ENCODE measurements around the gene CENATAC. TPM values are rescaled to one million over a fixed set of nuclear protein-coding genes. Genes with fewer than 3 reads are reported as not detected.
"Not testable (repeated sequence)": the region's sequence is repeated elsewhere in the genome, so short reads cannot be mapped to it uniquely, and the experiment has no call there.

The CENATAC gene
- total RNA-seq, 1 donor from 2014 or later: 23.3 TPM

DNA sequence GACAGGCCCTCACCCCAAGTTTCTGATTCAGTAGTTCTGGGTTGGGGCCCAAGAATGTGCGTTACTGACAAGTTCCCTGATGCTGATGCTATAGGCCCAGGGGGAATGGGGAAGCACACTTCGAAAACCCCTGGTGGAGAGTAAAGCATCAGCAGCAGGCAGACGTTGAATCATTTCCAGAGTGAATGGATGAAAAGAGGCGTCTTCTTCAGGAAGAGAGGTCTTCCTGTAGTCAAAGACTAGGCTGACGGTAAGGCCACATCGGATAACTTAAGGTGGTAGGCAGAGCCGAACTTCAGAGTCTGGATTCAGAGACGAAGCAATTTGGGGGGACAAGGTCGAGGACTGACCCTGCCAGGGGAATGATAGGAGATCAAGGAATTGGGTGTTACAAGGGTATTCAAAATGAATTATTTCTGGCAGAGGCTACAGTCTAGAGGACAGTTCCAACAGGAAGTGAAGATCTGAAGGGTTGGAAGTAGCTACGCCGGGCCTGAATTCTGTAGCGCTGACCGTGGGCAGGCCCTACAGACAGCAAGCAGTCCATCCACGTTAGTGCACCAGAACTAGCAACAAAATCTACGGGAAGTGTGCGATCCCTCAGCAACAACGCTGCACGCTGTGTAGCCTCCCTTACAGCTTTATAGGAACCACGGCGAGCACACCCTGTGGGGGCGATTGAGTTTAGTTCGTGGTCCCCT, 862 bp upstream of the CENATAC start:
- no peak for DNase-seq (ENCODE audit: low read depth)

DNA sequence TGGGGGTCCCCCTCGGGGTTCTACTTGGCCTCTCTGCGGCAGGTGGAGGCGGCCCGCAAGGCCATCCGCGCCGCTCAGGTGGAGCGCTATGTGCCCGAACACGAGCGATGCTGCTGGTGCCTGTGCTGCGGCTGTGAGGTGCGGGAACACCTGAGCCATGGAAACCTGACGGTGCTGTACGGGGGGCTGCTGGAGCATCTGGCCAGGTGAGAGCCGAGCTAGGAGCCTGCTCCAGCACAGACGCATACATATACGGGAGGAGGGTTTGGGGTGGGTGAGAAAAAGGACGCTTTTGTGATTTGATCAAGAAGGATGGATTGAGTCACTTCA, 415 bp downstream of the CENATAC start:
- no peak for DNase-seq (ENCODE audit: low read depth)

DNA sequence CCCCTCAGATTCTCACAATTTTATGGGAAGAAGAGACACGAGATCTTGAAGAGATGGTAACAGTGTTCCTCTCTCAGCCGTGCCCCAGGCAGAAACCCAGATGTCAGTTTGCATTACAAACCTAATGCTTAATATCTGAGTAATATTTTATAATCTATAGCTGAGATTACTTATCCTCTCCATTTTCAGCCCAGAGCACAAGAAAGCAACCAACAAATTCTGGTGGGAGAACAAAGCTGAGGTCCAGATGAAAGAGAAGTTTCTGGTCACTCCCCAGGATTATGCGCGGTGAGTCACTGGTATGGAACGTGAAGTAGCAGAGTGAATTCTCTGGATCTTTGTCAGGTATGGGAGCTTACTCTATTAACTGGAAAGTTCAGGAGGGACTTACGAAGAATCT, 884 bp downstream of the CENATAC start:
- DNase-seq (ENCODE audit: low read depth): peak; percentile 89

DNA sequence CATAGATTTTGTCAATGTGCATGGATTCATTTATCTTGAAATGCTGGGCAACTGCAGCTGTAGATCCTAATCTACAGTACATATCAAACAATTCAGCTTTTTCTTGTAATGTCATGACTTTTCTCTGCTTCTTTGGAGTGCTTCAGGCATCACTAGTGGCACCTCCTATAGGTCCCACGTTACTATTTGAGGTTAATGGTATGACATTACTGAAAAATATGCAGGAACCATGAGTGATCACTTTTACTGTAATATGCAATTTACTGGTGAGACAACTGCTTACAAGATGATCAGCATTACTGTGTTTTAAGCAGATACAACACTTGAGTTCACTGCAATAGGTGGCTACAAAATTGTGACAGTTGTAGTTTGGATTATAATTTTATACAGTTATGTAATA, 3.0 kb downstream of the CENATAC start:
- DNase-seq (ENCODE audit: low read depth): no peak

DNA sequence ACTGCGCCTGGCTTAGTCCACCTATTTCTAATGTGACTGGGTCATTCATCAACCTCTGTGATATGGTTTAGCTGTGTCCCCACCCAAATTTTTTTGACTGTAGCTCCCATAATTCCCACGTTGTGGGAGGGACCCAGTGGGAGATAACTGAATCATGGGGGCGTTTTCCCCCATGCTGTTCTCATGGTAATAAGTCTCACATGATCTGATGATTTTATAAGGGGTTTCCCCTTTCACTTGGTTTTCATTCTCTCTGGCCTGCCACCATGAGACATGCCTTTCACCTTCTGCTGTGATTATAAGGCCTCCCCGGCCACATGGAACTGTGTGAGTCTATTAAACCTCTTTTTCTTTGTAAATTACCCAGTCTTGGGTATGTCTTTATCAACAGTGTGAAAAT, 8.7 kb downstream of the CENATAC start:
- no peak for DNase-seq (ENCODE audit: low read depth)

DNA sequence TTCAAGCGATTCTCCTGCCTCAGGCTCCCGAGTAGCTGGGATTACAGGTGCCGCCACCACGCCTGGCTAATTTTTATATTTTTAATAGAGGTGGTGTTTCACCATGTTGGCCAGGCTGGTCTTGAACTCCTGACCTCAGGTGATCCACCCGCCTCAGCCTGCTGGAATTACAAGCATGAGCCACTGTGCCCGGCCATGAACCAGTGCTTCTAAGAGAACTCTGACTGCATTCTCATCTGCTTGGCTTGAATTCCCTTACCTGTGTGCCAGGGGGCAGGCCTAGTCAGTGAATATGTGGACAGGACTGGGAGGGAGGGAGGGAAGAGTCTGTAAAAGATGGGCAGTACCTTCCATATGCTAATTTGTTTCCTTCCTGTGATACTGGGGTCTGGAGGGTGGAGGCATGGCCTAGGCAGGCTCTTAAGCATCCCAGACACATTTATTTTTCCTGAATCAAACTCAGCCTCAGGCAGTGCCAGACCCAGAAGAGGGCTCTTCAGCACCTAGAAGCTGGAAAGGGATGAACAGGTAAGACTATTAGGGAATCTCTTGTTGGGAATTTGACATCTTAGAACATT, 13.6 kb downstream of the CENATAC start:
- DNase-seq (ENCODE audit: low read depth): no peak

DNA sequence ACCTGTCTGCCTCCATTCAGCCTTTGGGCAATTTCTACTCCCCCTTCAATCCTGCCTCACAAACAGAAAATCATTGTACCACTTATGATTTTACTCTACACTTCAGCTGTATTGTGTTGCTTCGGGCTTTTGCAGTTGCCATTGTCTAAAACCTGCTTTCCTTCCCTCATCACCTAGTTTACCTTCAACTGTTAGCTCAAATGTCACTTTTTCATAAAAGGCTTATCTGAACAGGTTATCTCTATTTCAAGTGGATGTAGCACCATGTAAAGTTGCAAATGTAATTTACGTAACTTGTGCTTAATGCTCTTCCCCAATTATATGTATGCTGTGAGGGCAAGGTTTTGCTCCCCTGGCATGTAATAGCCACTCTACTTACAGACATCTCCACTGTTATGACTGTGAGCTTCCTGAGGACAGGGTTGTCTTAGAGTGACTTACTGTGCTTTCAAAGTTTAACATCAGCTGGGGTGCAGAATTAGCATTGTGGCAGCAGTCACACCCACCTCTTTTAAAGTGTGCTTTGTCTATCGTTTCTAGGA, 14.8 kb downstream of the CENATAC start:
- no peak for DNase-seq (ENCODE audit: low read depth)

DNA sequence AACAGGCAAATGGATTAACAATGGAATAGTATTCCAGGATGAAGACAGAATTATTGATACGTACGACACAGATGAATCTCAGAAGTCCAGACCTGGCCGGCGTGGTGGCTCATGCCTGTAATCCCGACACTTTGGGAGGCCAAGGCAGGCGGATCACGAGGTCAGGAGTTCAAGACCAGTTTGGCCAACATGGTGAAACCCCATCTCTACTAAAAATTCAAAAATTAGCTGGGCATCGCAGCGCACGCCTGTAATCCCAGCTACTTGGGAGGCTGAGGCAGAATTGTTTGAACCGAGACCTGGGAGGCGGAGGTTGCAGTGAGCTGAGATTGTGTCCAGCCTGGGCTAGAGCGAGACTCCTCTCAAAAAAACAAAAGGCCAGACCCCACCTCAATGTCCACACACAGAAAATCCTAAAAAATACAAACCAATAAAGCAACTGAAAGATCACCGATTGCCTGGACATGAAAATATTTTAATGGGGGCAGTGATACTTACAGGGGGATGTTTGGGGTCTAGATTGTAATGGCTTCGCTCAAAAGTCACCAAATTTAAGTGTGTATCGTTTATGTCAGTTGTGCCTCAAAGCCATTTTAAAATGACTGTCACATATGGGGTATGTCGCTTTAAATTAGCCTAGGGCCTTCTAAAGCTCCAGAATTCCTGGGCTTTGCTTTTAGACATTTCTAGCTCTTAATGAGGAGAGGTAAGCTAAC, 16.4 kb downstream of the CENATAC start:
- no peak for DNase-seq (ENCODE audit: low read depth)

DNA sequence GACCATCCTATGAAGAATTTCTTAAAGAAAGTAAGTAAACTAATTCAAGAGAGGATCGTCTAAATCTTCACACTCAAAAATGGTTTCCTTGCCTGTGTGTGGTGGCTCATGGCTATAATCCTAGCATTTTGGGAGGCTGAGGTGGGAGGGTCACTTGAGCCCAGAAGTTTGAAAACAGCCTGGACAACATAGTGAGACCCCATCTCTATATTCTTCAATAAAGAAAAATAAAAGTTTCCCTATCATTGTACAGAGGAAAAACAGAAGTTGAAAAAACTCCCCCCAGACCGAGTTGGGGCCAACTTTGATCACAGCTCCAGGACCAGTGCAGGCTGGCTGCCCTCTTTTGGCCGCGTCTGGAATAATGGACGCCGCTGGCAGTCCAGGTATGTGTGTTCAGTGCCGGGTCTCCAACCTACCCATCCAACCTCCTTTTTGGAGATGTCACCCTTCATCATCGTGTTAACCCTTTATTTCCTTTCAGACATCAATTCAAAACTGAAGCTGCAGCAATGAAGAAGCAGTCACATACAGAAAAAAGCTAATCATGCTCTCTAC, 17.2 kb downstream of the CENATAC start:
- no peak for DNase-seq (ENCODE audit: low read depth)

DNA sequence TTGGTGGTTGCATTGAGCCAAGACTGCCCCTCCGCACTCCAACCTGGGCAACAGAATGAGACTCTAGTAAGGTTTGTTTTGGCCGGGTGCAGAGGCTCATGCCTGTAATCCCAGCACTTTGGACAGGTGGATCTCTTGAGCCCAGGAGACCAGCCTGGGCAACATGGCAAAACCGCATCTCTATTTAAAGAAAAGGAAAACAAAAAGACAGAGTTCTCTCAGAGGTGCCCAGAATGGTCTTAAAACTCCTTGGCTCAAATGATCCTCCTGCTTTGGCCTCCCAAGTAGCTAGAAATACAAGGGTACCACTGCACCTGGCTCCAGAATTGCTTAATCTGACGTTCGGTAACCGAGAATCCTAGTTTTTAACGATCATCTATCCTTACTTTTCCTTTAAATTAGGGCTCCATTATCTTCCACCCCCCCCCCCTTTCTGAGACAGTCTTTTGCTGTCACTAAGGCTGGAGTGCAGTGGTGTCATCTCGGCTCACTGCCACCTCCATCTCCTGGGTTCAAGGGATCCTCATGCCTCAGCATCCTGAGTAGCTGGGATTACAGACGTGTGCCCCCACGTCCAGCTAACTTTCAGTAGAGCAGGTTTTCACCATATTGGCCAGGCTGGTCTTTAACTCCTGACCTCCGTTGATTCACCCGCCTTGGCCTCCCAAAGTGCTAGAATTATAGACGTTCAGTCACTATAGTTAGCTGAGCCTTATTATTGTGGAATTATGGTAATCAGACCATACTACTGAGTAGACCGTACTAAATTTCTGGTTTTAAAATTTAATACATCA, 18.5 kb downstream of the CENATAC start:
- DNase-seq (ENCODE audit: low read depth): no peak

DNA sequence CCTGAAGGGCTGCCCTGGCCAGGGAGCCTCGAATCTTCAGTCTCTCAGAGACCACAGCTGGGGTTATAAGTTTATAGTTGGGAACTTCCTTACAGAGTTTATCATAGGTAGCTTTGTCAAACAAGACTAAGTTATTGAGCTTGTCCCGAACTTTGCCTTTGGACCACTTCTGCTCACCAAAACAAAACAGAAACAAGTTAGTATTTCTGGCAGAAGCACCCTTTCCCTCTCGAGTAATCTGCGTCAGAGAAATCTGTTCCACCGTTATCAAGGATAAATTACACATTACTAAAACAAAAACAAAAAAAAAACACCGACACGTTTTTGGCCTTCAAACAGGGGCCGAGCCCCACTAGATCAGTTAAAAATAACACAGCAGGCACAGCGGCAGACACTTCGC, 19.4 kb downstream of the CENATAC start:
- not testable (repeated sequence) for DNase-seq (ENCODE audit: low read depth)

DNA sequence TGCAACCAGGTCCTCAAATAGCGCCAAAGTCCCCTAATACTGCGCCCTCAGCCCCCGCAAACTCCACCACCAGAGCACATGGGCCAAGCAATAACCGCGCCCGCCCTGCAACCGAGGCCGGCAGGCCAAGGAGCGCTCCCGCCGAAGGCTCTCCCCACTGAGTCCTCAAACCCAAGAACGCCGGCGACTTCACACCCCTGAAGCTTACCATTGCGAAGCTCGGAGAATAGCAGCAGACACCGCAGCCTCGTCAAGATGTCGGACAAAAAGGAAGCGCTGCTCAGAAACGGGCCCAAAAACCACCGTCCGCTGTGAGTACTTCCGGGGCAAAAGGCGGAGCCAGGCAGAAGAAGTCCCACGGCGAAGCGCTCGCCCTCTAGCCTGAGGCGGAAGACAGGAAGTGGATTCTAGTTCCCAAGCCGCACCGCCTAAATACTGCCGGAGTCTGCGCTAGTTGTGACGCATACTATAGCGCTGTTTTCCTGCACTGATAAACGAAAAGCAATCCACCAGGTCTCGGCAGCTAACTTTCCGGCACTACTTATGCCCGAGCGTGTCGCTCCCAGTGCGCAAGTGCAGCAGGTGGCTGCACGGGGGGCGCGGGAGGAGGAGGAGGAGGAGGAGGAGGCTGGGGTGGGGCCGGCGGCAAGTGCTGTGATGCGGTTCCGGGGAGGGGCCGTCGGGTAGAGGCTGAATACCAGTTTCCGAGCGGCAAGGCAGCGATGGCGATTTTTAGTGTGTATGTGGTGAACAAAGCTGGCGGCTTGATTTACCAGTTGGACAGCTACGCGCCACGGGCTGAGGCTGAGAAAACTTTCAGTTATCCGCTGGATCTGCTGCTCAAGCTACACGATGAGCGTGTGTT, 20.4 kb downstream of the CENATAC start, which contains the start of the genes RPS25 and TRAPPC4:
Gene RPS25 (minus strand): TSS at position 270 of the 865 bp plus-strand sequence. CDS start 59 bp downstream, at position 211.
Gene TRAPPC4 (plus strand): TSS at position 693 of the 865 bp plus-strand sequence. CDS start 30 bp downstream, at position 723.
- DNase-seq (ENCODE audit: low read depth): peak; percentile 92

DNA sequence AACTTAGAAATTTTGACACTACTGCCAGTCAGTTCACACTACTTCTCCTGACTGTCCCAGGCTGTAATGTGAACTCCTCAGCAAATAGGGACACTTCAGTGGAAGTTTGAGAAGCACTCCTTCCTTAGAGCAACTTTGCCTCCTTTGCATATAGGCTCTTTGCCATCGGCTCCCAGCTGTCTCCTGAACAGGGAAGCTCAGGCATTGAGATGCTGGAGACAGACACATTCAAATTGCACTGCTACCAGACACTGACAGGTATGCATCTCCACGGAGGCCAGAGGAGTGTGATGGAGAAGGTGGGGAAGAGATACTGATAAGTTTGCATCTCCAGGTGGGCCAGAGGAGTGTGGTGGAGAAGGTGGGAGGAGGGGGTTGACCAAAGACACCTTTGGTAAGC, 22.1 kb downstream of the CENATAC start:
- no peak for DNase-seq (ENCODE audit: low read depth)

DNA sequence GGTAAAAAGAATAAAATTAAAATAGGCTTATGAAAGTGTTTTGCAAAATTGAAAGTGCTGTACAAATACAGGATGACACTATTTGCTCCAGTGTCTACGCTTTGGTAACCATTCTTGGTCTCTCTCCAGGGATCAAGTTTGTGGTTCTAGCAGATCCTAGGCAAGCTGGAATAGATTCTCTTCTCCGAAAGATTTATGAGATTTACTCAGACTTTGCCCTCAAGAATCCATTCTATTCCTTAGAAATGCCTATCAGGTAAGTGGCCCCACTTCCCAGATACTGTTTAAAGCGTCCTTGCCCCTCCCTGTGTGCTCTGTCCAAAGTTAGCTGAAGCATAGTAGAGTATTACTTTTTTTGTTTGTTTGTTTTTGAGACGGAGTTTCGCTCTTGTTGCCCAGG, 23.7 kb downstream of the CENATAC start:
- DNase-seq (ENCODE audit: low read depth): no peak

DNA sequence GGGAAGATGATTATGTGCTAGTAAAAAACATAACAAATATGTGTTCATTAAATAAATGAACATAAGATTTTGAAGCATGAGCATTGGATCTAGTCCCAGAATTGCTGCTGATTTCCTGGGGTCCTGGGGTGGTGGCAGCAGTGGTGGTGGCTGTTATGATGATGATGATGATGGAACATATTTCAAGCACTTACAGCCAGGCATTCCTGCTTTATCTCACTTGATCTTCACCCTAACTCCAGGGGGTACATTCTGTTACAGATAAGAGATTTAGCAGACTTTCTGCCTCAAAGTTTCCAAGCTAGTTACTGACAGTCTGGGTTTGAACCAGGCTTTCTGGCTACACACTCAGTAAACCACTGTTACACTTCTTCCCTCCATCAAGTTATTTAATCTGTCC, 25.8 kb downstream of the CENATAC start:
- DNase-seq (ENCODE audit: low read depth): no peak

DNA sequence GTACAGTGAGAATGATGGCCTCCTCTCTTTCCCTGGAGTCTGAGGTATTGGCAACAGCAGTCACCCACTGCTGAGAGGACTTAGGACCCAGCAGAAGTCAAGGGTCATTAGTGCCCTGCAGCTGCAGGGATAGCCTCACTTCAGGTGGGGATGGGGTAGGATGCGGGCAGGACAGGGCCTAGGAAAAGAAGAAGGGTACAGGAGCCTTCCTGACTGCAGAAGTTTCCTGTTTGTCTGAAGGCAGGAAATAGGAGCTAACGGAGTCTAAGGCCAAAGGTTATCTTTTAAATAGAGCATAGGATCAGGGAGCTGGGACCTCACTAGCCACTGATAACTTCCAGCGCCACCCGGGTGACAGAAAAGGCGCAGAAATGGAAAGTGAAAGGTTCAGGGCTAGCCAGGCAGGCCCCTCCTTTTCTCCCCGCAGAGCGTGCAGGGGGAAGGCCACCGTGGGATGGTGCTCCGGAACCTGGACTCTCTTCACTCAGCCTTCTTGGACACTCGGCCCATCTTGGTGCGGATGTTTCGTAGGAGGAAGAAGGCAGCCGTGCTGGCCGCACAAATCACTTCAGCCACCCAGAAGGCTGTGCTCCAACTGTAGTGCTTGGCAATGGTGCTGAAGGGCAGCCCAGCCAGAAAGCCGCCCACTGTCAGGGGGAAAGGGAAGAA, 26.6 kb downstream of the CENATAC start:
- DNase-seq (ENCODE audit: low read depth): no peak

DNA sequence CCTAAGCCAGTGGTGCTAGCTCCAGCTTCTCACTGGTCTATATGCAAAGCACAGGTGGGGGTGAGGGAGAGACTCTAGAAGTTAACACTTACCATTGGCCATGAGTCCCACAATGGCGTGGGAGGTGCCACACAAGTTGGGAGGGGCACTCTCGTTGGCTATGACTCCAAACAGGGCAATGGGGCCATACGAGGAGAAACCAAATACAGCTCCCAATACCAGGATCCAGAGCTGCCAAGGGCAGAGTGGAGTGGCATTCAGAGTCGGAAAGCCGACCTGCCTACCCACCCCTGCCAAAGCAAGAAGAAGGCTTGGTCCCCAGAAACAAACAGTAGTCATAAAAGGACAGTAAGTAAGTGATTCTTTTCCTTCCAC, 27.1 kb downstream of the CENATAC start:
- DNase-seq (ENCODE audit: low read depth): no peak

DNA sequence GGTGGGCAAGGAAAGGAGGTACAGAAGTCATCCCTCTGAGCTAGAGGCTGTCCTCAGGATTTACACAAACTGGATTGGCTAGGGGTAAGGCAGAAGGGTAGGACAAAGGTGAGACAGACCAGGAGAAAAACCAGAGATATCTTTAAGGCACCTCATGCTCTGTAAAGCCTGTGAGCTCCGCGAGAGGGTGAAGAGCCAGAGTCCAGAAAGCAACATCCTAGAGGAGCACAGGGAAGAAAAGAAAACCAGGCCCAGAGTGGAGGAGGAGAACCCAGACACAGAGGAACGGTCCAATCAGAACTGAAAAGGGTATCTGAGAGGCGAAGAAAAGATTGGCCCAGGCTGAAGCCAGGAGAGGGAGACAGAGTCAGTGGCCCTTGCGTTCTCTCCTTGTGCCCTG, 27.6 kb downstream of the CENATAC start:
- no peak for DNase-seq (ENCODE audit: low read depth)

DNA sequence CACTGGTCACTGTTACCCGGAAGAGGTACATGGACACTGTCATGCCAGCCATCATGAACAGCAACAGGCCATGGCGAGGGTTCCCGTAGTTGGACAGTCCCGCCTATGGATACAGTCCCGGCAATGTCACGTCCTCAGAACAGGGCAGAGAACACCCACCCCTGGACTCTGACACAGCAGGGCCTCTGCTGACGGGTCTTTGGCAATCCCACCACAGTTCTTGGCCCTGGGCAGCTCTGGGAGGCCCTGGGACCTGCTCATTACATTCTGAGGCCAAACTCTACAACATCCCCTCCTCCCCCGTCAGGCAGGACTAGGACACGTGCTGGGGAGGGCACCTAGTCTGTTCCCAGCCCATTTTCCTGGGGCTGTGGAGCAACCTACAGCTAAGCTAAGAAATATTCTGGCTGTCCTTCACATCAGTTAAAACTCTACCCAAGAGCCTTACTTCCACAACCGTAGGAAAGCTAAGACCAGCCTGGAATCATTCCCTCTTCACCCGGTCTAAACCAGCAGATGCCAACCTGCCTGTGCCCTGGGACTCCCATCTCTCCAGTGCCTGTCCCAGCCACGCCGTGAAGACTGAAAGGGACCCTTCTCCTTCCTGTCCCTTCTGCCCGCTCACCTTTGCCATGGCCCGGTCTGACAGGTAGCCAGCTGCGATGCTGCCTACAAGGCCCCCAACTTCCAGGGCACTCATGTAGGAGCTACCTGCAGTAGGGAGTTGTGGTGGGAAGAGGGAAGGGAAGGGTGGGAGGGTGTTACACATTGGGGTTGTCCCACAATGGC, 28.2 kb downstream of the CENATAC start:
- no peak for DNase-seq (ENCODE audit: low read depth)
